Measurements from ENCODE around the gene LRBA. TPM values are rescaled to one million over a fixed set of nuclear protein-coding genes. Genes with fewer than 3 reads are reported as not detected.
"Not testable (repeated sequence)": the region's sequence is repeated elsewhere in the genome, so short reads cannot be mapped to it uniquely, and the experiment has no call there.

LRBA gene
- total RNA-seq, 3 donors from 2014 or later (not counting 1 experiment from before 2014, with no cell fraction given), result 72.1 to 87.6 (median 83.1) TPM

DNA sequence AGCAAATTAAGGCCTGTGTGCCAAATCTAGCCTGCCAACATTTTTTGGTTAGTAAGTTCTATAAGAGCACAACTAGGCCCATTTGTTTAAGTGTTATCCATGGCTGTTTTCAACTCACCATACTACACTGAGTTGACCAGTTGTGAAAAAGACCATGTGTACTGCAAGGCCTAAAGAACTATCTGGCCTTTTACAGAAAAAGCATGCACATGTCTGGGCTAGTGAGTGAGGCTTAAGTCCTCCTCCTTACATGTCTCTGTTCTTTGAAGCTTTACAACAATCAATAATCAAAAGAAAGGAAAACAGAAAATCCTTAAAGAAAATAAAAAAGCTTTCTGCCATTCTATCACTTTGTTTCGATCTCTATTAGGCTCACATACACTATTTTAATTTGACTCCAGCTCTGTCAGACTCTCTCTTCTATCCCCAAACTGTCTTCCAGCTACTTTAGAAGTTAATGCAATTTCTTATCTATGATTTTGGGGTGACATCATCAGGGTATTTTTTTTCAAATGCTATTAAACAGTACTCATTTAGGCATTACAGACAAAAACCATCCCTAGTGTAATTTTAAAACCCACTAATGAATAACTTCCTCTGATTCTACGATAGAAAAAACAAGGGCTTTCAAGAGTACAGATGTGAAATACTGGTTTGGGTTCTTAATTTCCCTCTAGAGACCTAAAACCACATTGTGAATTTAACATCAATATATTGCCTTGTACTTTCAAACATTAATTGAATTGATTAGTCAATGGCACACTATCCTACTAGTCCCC, 271.3 kb downstream of the LRBA start:
- Mint-ChIP-seq H3K9me3 (no peaks in the 10 kb centered on the region), H3K4me1 (peaks cover 26 to 27% of the 10 kb centered on the region in 2 donors), H3K27ac (peak overlapping the region; percentile 10 to 41), H3K4me3 (no peak overlapping the region), H3K36me3 (no peaks in the 10 kb centered on the region), H3K27me3 (ENCODE audit: low read depth in 2 of 2) (no peaks in the 10 kb centered on the region)
- Histone ChIP-seq H3K9me3 (ENCODE audit: control insufficient read depth, insufficient read depth, low read length) (no peaks in the 10 kb centered on the region), H3K36me3 (ENCODE audit: control insufficient read depth, insufficient read depth, low read length) (no peaks in the 10 kb centered on the region), H3K4me1 (ENCODE audit: control insufficient read depth, insufficient read depth, low read length) (no peaks in the 10 kb centered on the region), H3K27me3 (ENCODE audit: control insufficient read depth, insufficient read depth, low read length) (no peaks in the 10 kb centered on the region), H3K4me3 (ENCODE audit: low read length) (no peak overlapping the region), H3K27ac (ENCODE audit: low read length) (no peak overlapping the region)
- no peak for ATAC-seq
- WGBS (ENCODE audit: insufficient coverage), result 100% methylated on average over 1 of the region's 2 CpGs
- TF ChIP-seq, protein P1, sequence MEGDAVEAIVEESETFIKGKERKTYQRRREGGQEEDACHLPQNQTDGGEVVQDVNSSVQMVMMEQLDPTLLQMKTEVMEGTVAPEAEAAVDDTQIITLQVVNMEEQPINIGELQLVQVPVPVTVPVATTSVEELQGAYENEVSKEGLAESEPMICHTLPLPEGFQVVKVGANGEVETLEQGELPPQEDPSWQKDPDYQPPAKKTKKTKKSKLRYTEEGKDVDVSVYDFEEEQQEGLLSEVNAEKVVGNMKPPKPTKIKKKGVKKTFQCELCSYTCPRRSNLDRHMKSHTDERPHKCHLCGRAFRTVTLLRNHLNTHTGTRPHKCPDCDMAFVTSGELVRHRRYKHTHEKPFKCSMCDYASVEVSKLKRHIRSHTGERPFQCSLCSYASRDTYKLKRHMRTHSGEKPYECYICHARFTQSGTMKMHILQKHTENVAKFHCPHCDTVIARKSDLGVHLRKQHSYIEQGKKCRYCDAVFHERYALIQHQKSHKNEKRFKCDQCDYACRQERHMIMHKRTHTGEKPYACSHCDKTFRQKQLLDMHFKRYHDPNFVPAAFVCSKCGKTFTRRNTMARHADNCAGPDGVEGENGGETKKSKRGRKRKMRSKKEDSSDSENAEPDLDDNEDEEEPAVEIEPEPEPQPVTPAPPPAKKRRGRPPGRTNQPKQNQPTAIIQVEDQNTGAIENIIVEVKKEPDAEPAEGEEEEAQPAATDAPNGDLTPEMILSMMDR (IDR thresholded peaks at IDR 0.05), result no peak
- no peak for DNase-seq
- intact Hi-C loops (cut with micrococcal nuclease), result no loop called here

DNA sequence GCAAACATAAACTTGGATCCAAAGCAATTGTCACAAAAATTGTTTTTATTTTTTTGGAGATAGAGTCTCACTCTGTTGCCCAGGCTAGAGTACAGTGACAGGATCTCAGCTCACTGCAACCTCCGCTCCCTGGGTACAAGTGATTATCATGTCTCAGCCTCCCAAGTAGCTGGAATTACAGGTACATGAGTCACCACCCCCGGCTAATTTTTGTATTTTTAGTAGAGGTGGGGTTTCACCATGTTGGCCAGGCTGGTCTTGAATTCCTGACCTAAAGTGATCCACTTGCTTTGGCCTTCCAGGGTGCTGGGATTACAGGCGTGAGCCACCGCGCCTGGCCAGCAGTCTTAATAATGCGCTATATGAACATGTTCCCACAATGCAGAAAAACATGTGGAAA, 272.2 kb downstream of the LRBA start:
- H3K27ac ChIP-seq (ENCODE audit: low read length); intact Hi-C loops (cut with micrococcal nuclease); H3K36me3 ChIP-seq (ENCODE audit: control insufficient read depth, insufficient read depth, low read length); DNase-seq; H3K36me3 Mint-ChIP-seq; H3K9me3 Mint-ChIP-seq; H3K4me3 Mint-ChIP-seq; H3K27me3 ChIP-seq (ENCODE audit: control insufficient read depth, insufficient read depth, low read length); H3K27ac Mint-ChIP-seq; H3K4me1 ChIP-seq (ENCODE audit: control insufficient read depth, insufficient read depth, low read length); H3K4me3 ChIP-seq (ENCODE audit: low read length); H3K27me3 Mint-ChIP-seq (ENCODE audit: low read depth in 2 of 2); H3K9me3 ChIP-seq (ENCODE audit: control insufficient read depth, insufficient read depth, low read length); ATAC-seq: not testable (repeated sequence)
- peaks cover 25 to 26% of the 10 kb centered on the region in 2 donors for H3K4me1 Mint-ChIP-seq
- WGBS (ENCODE audit: insufficient coverage), result 83% methylated on average over 6 of the region's 6 CpGs

DNA sequence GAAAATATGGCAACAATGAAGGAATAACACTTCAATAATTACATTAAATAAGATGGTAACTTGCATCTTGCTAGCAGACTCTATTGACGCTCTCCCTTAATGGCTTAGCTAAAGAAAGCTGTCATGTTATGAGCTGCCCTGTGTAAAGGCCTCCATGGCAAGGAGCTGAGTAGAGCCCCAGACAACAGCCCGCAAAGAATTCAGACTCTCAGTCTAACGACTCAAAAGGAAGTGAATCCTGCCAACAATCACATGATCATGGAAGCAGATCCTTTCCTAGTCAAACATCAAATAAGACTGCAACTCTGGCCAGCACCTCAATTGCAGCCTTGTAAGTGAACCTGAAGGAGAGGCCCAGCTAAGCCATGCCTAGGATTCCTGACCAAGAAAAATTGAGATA, 275.5 kb downstream of the LRBA start:
- ATAC-seq (no peak), DNase-seq (no peak)
- Mint-ChIP-seq H3K27ac (no peak overlapping the region), H3K9me3 (no peaks in the 10 kb centered on the region), H3K4me3 (no peak overlapping the region), H3K4me1 (peaks cover 24 to 38% of the 10 kb centered on the region in 2 donors), H3K27me3 (ENCODE audit: low read depth in 2 of 2) (no peaks in the 10 kb centered on the region), H3K36me3 (no peaks in the 10 kb centered on the region)
- Histone ChIP-seq H3K9me3 (ENCODE audit: control insufficient read depth, insufficient read depth, low read length) (no peaks in the 10 kb centered on the region), H3K27ac (ENCODE audit: low read length) (no peak overlapping the region), H3K27me3 (ENCODE audit: control insufficient read depth, insufficient read depth, low read length) (no peaks in the 10 kb centered on the region), H3K4me1 (ENCODE audit: control insufficient read depth, insufficient read depth, low read length) (no peaks in the 10 kb centered on the region), H3K4me3 (ENCODE audit: low read length) (no peak overlapping the region), H3K36me3 (ENCODE audit: control insufficient read depth, insufficient read depth, low read length) (peaks cover 2% of the 10 kb centered on the region)
- intact Hi-C loops (cut with micrococcal nuclease), result no loop called here
- TF ChIP-seq, protein P1 (IDR thresholded peaks at IDR 0.05), result no peak
- WGBS (ENCODE audit: insufficient coverage), result 92% methylated on average over 3 of the region's 3 CpGs

DNA sequence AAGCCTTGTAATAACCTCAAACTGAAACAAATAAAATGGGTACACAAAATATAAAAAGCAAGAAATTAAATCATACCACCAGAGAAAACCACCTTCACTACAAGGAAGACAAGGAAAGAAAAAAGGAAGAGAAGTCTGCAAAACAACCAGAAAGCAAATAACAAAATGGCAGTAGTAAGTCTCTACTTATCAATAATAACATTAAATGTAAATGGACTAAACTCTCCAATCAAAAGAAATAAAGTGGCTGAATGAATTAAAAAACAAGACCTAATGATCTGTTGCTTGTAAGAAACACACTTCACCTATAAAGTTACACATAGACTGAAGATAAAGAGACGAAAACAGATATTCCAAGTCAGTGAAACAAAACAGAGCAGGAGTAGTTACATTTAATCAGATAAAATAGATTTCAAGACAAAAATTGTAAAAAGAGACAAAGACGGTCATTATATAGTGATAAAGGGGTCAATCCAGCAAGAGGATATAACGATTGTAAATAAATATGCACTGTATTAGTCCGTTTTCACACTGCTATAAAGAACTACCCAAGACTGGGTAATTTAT, 289.0 kb downstream of the LRBA start:
- no peaks in the 10 kb centered on the region for H3K4me1 ChIP-seq (ENCODE audit: control insufficient read depth, insufficient read depth, low read length)
- H3K27me3 ChIP-seq (ENCODE audit: control insufficient read depth, insufficient read depth, low read length), result no peaks in the 10 kb centered on the region
- peaks cover 26% of the 10 kb centered on the region for H3K36me3 Mint-ChIP-seq
- peaks cover 2 to 11% of the 10 kb centered on the region in 2 donors for H3K9me3 Mint-ChIP-seq
- WGBS (ENCODE audit: insufficient coverage), result 100% methylated on average over 3 of the region's 4 CpGs
- H3K4me1 Mint-ChIP-seq, result peaks cover 6 to 21% of the 10 kb centered on the region in 2 donors
- no peak for DNase-seq
- ATAC-seq, result no peak
- H3K36me3 ChIP-seq (ENCODE audit: control insufficient read depth, insufficient read depth, low read length), result peaks cover 17% of the 10 kb centered on the region
- no peak overlapping the region for H3K27ac Mint-ChIP-seq
- H3K4me3 Mint-ChIP-seq, result no peak overlapping the region
- no peak overlapping the region for H3K27ac ChIP-seq (ENCODE audit: low read length)
- TF ChIP-seq, protein P1 (IDR thresholded peaks at IDR 0.05), result no peak
- peaks cover 2% of the 10 kb centered on the region for H3K9me3 ChIP-seq (ENCODE audit: control insufficient read depth, insufficient read depth, low read length)
- intact Hi-C loops (cut with micrococcal nuclease), result no loop called here
- H3K27me3 Mint-ChIP-seq (ENCODE audit: low read depth in 2 of 2), result no peaks in the 10 kb centered on the region
- no peak overlapping the region for H3K4me3 ChIP-seq (ENCODE audit: low read length)

All from natural killer cell (primary cell).